H1 (cell line): Measurements from ENCODE around the gene FUT2. TPM values are rescaled to one million over a fixed set of nuclear protein-coding genes. Genes with fewer than 3 reads are reported as not detected.

Experiments used
- EP300 ChIP-seq, 2 experiments: IDR thresholded peaks; 1 replicate in 1 of 2; 2 replicates in 1 of 2; pipeline ENCODE4 v1.6.1; 2011 to 2012; ENCODE audit warnings: low read depth in 2 of 2, low read length in 2 of 2, mild to moderate bottlenecking in 2 of 2, borderline replicate concordance in 1 of 2, inconsistent platforms in 1 of 2, moderate library complexity in 1 of 2
- KDM4A ChIP-seq: IDR thresholded peaks from one replicate; pipeline ENCODE4 v1.7.1; 2012; ENCODE audit warnings: low read depth, mild to moderate bottlenecking, moderate library complexity, low read length, inconsistent platforms; ENCODE audit not compliant: severe bottlenecking
- RNF2 ChIP-seq: fragments of 200-900, 300-1000 bp; sonication (generic); IDR thresholded peaks from 2 replicates; pipeline ENCODE4 v1.7.1; 2016; ENCODE audit warnings: borderline replicate concordance, low read depth, mild to moderate bottlenecking, antibody characterized with exemption, low read length; ENCODE audit not compliant: poor library complexity, severe bottlenecking; ENCODE audit errors: missing control alignments
- SIX5 ChIP-seq: IDR thresholded peaks from 2 replicates; pipeline ENCODE4 v1.6.1; 2011; ENCODE audit warnings: mild to moderate bottlenecking, low read depth, low read length
- polyA plus RNA-seq, 7 experiments: library from polyadenylated mRNA; depleted of rRNA in 3 of 7; stranded (reverse) in 5 of 7; unstranded in 2 of 7; fragments of >200 nt in 5 of 7; fragments of 200-250 nt in 2 of 7; gene quantifications; 1 replicate in 5 of 7; 2 replicates in 1 of 7; 4 replicates in 1 of 7; pipeline versions ENCODE4 v1.2.1 to v1.2.3, GENCODE V29; 2011 to 2013; ENCODE audit warnings: missing spikeins in 2 of 7, mixed read lengths in 2 of 7
- total RNA-seq: library from RNA; stranded (reverse); fragmentation: NEBNext Ultra II Directional; extraction: Animal tissue kit (Norgen Biotek cat#: 25700); gene quantifications from 2 replicates; pipeline ENCODE4 v1.2.1, GENCODE V29; 2021

FUT2 gene
- total and polyA plus RNA-seq, 2 of the 8 experiments (the other 6 are each of a cell fraction or from before 2014, with no cell fraction given), result 5.0 to 5.6 TPM

GRCh38 chr19:48718711-48719231, 23.0 kb downstream of the FUT2 start (continued):
- TF ChIP-seq EP300 (IDR thresholded peaks at IDR 0.05; ENCODE audit: borderline replicate concordance in 1 of 2, low read depth in 2 of 2, low read length in 2 of 2) (no peak), SIX5 (no peak), RNF2 (no peak), KDM4A (no peak)
